ENCODE data around the gene CNR2.
"Not testable (repeated sequence)": the region's sequence is repeated elsewhere in the genome, so short reads cannot be mapped to it uniquely, and the experiment has no call there.

Gene CNR2

GRCh38 chr1:23834156-23834555 lies 79.0 kb downstream of the CNR2 start:
- not testable (repeated sequence) for DNase-seq

GRCh38 chr1:23827717-23828116 lies 85.4 kb downstream of the CNR2 start:
- no peak for DNase-seq

DNA sequence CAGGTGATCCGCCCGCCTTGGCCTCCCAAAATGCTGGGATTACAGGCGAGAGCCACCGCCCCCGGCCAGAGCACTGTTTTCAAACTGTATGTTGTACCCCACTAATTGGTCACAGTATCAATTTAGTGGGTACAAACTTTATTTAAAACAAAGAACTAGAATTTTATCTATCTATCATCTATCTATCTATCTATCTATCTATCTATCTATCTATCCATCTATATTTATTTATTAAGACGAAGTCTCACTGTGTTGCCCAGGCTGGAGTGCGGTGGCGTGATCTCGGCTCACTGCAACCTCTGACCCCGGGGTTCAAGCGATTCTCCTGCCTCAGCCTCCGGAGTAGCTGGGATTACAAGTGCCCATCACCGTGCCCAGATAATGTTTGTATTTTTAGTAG lies 86.6 kb downstream of the CNR2 start:
- not testable (repeated sequence) for DNase-seq

DNA sequence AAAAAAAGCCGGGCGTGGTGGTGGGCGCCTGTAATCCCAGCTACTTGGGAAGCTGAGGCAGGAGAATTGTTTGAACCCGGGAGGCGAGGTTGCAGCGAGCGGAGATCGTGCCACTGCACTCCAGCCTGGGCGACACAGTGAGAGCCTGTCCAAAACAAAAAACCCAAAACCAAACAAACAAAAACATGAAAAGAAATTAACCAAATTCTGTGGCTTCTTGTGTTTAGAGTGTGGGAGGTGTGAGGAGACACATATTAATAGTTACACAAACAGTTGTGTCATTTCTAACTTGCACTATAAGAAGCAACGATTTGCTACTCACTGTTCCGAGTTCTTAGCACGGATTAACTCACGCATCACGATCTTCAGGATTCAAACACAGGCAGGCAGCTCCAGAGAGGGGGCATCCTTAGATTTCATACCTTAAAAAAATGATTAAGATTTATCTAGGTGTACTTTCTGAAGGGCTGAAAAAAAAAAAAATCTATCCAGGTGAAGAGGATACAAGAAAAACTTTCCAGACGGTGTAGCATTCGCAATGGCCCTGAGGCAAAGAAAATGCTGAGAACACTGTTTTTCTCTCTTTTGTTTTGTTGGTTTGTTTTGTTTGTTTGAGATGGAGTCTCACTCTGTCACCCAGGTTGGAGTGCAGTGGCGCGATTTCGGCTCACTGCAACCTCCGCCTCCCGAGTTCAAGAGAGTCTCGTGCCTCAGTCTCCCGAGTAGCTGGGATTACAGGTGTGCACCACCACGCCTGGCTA lies 87.2 kb downstream of the CNR2 start:
- peak in 1 of 2 donors; percentile 19 for DNase-seq

DNA sequence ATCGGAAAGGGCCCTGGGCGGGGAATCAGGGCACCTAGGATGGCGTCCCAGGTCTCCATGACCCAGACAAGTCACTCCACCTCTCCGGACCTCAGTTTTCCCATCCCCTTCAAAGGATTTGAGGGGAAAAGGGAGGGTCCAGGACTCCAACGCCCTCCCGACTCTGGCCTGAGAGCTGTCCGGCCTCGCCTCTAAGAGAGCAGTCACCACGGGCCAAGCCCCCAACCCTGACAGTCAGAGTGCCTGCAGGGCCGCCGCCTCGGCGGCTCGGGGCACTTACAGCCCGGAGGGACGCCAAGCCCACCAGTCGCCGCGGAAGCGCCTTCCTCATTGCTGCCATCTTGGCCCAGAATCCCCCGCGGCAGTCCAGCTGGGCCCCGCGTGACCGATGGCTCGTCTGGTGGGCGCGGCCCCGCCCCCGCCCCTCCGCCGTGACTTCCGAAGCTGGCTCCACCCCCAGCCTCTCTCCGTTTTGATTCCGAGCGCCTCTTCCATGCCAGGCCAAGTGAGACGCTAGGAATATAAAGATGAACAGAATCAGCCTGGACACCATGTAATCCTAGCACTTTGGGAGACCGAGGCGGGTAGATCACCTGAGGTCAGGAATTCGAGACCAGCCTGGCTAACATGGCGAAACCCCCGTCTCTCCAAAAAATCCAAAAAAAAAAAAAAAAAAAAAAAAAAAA lies 87.9 kb downstream of the CNR2 start, which contains the start of gene HMGCL:
TSS of gene HMGCL (minus strand) at position 354 of the 686 bp plus-strand sequence. CDS start at position 340, 14 bp downstream.
- DNase-seq, result peak; percentile 94 to 95

DNA sequence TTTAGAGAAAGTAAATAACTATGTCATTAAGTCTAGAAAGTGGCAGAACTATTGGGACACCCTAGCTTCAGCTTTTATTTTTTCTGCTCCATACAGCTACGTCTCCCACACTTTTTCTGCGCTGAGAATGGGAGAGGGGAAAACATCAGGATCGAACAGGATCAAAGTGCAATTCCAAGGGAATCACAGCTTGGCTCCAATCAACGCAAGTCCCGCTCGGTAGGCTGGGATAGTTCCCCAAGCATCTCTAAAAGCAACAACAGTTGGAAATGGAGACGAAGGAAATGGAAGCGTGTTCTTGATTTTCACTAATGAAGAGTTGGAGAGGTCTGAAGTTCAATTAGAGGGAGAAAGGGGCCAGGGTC lies 88.5 kb downstream of the CNR2 start:
- DNase-seq, result peak in 1 of 2 donors; percentile 22

GRCh38 chr1:23823767-23824166 lies 89.4 kb downstream of the CNR2 start:
- no peak for DNase-seq

Measured in inflammatory macrophage (primary cell).